H1 (cell line): Measurements from ENCODE around the gene DPEP2NB. TPM values are rescaled to one million over a fixed set of nuclear protein-coding genes. Genes with fewer than 3 reads are reported as not detected.

Source experiments
- ASH2L ChIP-seq: fragments of 200-600, 300-600 bp; sonication (generic); IDR thresholded peaks from one replicate; pipeline ENCODE4 v1.7.1; 2017; ENCODE audit warnings: low read length
- CBX8 ChIP-seq: fragments of 300-800, 300-1000 bp; sonication (generic); IDR thresholded peaks from 2 replicates; pipeline ENCODE4 v1.7.1; 2016; ENCODE audit warnings: low read depth, low read length, borderline replicate concordance
- EGR1 ChIP-seq: IDR thresholded peaks from 2 replicates; pipeline ENCODE4 v1.6.1; 2011; ENCODE audit warnings: low read depth, low read length, borderline replicate concordance
- EZH2 ChIP-seq: fragments of 200-600 bp; sonication (generic); IDR thresholded peaks from 2 replicates; pipeline ENCODE4 v1.7.1; 2012; ENCODE audit warnings: low read depth, mild to moderate bottlenecking, moderate library complexity, low read length, inconsistent platforms; ENCODE audit not compliant: severe bottlenecking
- GABPA ChIP-seq: IDR thresholded peaks from 2 replicates; pipeline ENCODE4 v1.6.1; 2011; ENCODE audit warnings: mild to moderate bottlenecking, low read length, moderate library complexity, borderline replicate concordance; ENCODE audit not compliant: insufficient read depth
- SAP30 ChIP-seq: fragments of 300-600 bp; sonication (generic); IDR thresholded peaks from 2 replicates; pipeline ENCODE4 v1.7.1; 2012; ENCODE audit warnings: low read length, moderate library complexity, mild to moderate bottlenecking, inconsistent platforms; ENCODE audit not compliant: insufficient read depth, insufficient replicate concordance
- SIX5 ChIP-seq: IDR thresholded peaks from 2 replicates; pipeline ENCODE4 v1.6.1; 2011; ENCODE audit warnings: mild to moderate bottlenecking, low read depth, low read length
- TBP ChIP-seq: IDR thresholded peaks from 2 replicates; pipeline ENCODE4 v1.6.1; 2011; ENCODE audit warnings: low read depth, low read length, improper control_type of control experiment
- YY1 ChIP-seq: IDR thresholded peaks from 2 replicates; pipeline ENCODE4 v1.6.1; 2011; ENCODE audit warnings: low read depth, mild to moderate bottlenecking, low read length
- polyA plus RNA-seq, 7 experiments: library from polyadenylated mRNA; depleted of rRNA in 3 of 7; stranded (reverse) in 5 of 7; unstranded in 2 of 7; fragments of >200 nt in 5 of 7; fragments of 200-250 nt in 2 of 7; gene quantifications; 1 replicate in 5 of 7; 2 replicates in 1 of 7; 4 replicates in 1 of 7; pipeline versions ENCODE4 v1.2.1 to v1.2.3, GENCODE V29; 2011 to 2013; ENCODE audit warnings: missing spikeins in 2 of 7, mixed read lengths in 2 of 7
- total RNA-seq: library from RNA; stranded (reverse); fragmentation: NEBNext Ultra II Directional; extraction: Animal tissue kit (Norgen Biotek cat#: 25700); gene quantifications from 2 replicates; pipeline ENCODE4 v1.2.1, GENCODE V29; 2021
- TF ChIP-seq, protein P1 (sequence below): fragments of 300-600 bp; sonication (generic); IDR thresholded peaks from 2 replicates; pipeline ENCODE4 v1.7.1; 2012; ENCODE audit warnings: low read length, moderate library complexity, mild to moderate bottlenecking, inconsistent platforms; ENCODE audit not compliant: insufficient replicate concordance

DPEP2NB gene
- total and polyA plus RNA-seq, 2 of the 8 experiments (the other 6 are each of a cell fraction or from before 2014, with no cell fraction given): not detected

- TF ChIP-seq YY1 (peak; percentile 69), CBX8 (no peak), GABPA (peak; percentile 68; the same call in 1 of the 2 replicates), ASH2L (no peak), SAP30 (no peak), SIX5 (no peak), TBP (no peak), EGR1 (peak; percentile 63), EZH2 (no peak)
- TF ChIP-seq, protein P1, sequence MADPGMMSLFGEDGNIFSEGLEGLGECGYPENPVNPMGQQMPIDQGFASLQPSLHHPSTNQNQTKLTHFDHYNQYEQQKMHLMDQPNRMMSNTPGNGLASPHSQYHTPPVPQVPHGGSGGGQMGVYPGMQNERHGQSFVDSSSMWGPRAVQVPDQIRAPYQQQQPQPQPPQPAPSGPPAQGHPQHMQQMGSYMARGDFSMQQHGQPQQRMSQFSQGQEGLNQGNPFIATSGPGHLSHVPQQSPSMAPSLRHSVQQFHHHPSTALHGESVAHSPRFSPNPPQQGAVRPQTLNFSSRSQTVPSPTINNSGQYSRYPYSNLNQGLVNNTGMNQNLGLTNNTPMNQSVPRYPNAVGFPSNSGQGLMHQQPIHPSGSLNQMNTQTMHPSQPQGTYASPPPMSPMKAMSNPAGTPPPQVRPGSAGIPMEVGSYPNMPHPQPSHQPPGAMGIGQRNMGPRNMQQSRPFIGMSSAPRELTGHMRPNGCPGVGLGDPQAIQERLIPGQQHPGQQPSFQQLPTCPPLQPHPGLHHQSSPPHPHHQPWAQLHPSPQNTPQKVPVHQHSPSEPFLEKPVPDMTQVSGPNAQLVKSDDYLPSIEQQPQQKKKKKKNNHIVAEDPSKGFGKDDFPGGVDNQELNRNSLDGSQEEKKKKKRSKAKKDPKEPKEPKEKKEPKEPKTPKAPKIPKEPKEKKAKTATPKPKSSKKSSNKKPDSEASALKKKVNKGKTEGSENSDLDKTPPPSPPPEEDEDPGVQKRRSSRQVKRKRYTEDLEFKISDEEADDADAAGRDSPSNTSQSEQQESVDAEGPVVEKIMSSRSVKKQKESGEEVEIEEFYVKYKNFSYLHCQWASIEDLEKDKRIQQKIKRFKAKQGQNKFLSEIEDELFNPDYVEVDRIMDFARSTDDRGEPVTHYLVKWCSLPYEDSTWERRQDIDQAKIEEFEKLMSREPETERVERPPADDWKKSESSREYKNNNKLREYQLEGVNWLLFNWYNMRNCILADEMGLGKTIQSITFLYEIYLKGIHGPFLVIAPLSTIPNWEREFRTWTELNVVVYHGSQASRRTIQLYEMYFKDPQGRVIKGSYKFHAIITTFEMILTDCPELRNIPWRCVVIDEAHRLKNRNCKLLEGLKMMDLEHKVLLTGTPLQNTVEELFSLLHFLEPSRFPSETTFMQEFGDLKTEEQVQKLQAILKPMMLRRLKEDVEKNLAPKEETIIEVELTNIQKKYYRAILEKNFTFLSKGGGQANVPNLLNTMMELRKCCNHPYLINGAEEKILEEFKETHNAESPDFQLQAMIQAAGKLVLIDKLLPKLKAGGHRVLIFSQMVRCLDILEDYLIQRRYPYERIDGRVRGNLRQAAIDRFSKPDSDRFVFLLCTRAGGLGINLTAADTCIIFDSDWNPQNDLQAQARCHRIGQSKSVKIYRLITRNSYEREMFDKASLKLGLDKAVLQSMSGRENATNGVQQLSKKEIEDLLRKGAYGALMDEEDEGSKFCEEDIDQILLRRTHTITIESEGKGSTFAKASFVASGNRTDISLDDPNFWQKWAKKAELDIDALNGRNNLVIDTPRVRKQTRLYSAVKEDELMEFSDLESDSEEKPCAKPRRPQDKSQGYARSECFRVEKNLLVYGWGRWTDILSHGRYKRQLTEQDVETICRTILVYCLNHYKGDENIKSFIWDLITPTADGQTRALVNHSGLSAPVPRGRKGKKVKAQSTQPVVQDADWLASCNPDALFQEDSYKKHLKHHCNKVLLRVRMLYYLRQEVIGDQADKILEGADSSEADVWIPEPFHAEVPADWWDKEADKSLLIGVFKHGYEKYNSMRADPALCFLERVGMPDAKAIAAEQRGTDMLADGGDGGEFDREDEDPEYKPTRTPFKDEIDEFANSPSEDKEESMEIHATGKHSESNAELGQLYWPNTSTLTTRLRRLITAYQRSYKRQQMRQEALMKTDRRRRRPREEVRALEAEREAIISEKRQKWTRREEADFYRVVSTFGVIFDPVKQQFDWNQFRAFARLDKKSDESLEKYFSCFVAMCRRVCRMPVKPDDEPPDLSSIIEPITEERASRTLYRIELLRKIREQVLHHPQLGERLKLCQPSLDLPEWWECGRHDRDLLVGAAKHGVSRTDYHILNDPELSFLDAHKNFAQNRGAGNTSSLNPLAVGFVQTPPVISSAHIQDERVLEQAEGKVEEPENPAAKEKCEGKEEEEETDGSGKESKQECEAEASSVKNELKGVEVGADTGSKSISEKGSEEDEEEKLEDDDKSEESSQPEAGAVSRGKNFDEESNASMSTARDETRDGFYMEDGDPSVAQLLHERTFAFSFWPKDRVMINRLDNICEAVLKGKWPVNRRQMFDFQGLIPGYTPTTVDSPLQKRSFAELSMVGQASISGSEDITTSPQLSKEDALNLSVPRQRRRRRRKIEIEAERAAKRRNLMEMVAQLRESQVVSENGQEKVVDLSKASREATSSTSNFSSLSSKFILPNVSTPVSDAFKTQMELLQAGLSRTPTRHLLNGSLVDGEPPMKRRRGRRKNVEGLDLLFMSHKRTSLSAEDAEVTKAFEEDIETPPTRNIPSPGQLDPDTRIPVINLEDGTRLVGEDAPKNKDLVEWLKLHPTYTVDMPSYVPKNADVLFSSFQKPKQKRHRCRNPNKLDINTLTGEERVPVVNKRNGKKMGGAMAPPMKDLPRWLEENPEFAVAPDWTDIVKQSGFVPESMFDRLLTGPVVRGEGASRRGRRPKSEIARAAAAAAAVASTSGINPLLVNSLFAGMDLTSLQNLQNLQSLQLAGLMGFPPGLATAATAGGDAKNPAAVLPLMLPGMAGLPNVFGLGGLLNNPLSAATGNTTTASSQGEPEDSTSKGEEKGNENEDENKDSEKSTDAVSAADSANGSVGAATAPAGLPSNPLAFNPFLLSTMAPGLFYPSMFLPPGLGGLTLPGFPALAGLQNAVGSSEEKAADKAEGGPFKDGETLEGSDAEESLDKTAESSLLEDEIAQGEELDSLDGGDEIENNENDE: no peak
Measured at GRCh38 chr16:67993207-67994039, 22.3 kb downstream of the DPEP2NB start (continued).
